Measurements from ENCODE around the gene TBXAS1.

The TBXAS1 gene

GRCh38 chr7:139990142-139990535 is 161.1 kb downstream of the TBXAS1 start:
- no peak for TF ChIP-seq CTCF (IDR thresholded peaks at IDR 0.05; ENCODE audit: low read depth, low read length)

GRCh38 chr7:139990571-139991268 is 161.7 kb downstream of the TBXAS1 start:
- no peak overlapping the region for H3K4me3 ChIP-seq (ENCODE audit: low read depth, low read length)
- TF ChIP-seq CTCF (IDR thresholded peaks at IDR 0.05; ENCODE audit: low read depth, low read length), result no peak

More at GRCh38 chr7:139990142-139990535, 161.1 kb downstream of the TBXAS1 start:
- no peak overlapping the region for H3K4me3 ChIP-seq (ENCODE audit: low read depth, low read length)

- H3K4me3 ChIP-seq (ENCODE audit: low read depth, low read length), result no peak overlapping the region
- no peak for TF ChIP-seq CTCF (IDR thresholded peaks at IDR 0.05; ENCODE audit: low read depth, low read length)
Observed at GRCh38 chr7:139991269-139991666, 162.2 kb downstream of the TBXAS1 start.

- H3K4me3 ChIP-seq (ENCODE audit: low read depth, low read length), result no peak overlapping the region
- no peak for TF ChIP-seq CTCF (IDR thresholded peaks at IDR 0.05; ENCODE audit: low read depth, low read length)
Observed at GRCh38 chr7:139991911-139992310, 162.8 kb downstream of the TBXAS1 start.

GRCh38 chr7:139992353-139993044 is 163.4 kb downstream of the TBXAS1 start:
- H3K4me3 ChIP-seq (ENCODE audit: low read depth, low read length), result no peak overlapping the region
- TF ChIP-seq CTCF (IDR thresholded peaks at IDR 0.05; ENCODE audit: low read depth, low read length), result no peak

- H3K4me3 ChIP-seq (ENCODE audit: low read depth, low read length), result no peak overlapping the region
Observed at GRCh38 chr7:139993169-139993568, 164.1 kb downstream of the TBXAS1 start.

More at GRCh38 chr7:139993169-139993568, 164.1 kb downstream of the TBXAS1 start:
- no peak for TF ChIP-seq CTCF (IDR thresholded peaks at IDR 0.05; ENCODE audit: low read depth, low read length)

Measured in WI38 (cell line).